ENCODE data around the gene MYMX.

Gene MYMX

DNA sequence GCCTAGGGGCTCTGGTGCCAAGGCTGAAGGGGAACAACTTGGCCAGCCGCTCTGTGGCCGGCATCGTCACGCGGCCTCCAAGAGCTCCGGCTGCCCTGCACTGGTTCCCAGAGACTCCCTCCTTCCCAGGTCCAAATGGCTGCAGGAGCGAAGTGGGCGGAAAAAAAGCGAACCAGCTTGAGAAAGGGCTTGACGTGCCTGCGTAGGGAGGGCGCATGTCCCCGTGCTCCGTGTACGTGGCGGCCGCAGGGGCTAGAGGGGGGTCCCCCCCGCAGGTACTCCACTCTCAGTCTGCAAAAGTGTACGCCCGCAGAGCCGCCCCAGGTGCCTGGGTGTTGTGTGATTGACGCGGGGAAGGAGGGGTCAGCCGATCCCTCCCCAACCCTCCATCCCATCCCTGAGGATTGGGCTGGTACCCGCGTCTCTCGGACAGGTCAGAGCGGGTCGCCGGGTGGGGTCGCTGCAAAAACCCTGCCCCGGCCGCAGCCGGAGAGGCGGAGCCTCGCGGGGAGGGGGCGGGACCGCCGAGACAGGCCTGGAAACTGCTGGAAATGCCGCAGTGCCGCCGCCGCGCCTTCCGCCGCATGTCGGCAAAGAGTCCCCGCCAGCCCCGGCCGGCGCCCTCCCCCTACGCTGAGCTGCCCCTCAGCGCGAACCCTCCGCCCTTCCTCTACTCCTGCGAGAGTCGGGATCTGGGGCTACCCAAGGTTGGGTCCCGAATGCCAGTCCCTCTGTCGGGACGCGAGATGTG lies 29.4 kb downstream of the MYMX start:
- peak; percentile 83 for DNase-seq
- in situ Hi-C loops (cut with MboI; ENCODE audit: low pct_unique_long_range_greater_than_20kb, low sequenced_read_pairs) = no loop called here

DNA sequence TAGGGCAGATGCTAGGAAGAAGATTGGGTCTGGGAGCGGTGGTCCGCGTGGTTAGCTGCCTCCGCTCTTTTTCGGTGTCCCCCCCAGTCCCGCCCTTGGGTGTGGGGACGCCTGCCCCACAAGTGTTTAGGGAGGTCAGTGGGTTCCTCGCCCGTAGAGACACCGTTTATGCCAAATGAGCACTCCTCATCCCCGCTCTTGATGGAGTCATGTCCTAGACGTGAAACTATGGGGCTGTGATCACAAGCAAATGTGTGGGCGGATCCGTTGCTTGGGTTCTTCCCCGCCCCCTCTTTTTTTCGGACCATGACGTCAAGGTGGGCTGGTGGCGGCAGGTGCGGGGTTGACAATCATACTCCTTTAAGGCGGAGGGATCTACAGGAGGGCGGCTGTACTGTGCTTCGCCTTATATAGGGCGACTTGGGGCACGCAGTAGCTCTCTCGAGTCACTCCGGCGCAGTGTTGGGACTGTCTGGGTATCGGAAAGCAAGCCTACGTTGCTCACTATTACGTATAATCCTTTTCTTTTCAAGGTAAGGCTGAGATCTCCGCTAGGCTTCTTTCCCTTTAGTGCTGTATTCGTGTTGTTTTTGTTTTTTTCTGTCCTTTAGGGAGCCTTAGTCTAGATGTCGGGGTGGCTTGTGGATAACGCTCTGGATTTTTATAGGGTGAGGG lies 30.1 kb downstream of the MYMX start, which contains the start of gene HSP90AB1:
HSP90AB1 (plus strand) TSS at position 439 of the 675 bp plus-strand sequence. CDS start 1,529 bp downstream, outside the sequence.
- in situ Hi-C loops (cut with MboI; ENCODE audit: low pct_unique_long_range_greater_than_20kb, low sequenced_read_pairs) = no loop called here
- DNase-seq = peak; percentile 99

DNA sequence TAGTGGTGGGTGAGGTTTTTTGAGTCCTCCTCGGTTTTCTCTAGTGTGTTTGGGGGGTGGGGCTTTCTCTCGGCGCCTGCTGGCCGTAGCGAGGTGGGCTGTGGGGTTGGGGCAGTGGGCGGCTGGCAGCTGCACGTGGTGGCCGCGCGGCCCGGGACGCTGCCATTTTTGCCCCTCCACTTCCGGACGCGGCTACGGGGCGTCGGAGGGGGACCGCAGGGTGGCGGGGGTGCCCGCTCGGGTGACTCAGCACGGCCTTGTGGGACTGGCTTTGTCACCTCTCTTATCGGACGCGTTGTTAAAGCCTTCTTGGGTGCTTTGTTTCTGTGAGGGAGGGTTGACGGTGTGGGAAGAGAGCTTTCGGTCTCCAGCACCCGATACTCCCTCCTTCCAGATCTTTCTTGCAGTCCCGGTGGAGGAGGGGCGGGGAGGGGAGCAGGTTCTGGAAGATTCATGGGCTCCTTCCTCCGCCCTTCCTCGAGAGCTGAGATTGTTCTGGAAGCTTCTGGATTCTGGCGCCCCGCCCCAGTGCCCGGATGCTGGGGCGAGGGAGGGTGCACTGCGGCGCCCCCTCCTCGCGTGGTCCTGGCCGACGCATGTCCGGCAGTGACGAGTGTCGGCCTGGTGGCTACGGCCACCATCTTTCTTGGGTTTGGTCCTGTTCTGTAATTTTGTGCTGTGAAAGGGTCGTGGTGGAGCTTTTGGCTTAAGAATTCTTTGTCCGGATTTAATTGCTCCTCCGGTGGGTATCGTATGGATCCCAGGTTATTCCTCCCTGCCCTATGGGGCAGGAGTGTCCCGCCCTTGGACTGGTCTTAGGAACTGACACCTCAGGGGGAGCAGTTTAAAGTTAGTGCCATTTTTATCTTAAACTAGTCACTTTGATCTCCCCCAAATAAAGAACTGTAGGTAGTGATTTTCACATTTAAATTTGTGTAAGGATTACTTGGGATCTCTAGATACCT lies 30.9 kb downstream of the MYMX start:
- DNase-seq = peak; percentile 54
- in situ Hi-C loops (cut with MboI; ENCODE audit: low pct_unique_long_range_greater_than_20kb, low sequenced_read_pairs) = no loop called here

- DNase-seq = no peak
- in situ Hi-C loops (cut with MboI; ENCODE audit: low pct_unique_long_range_greater_than_20kb, low sequenced_read_pairs) = no loop called here
Observed at GRCh38 chr6:44248579-44248978, 31.9 kb downstream of the MYMX start.

GRCh38 chr6:44249082-44249748 lies 32.5 kb downstream of the MYMX start:
- in situ Hi-C loops (cut with MboI; ENCODE audit: low pct_unique_long_range_greater_than_20kb, low sequenced_read_pairs) = no loop called here
- DNase-seq = no peak

- no peak for DNase-seq
- in situ Hi-C loops (cut with MboI; ENCODE audit: low pct_unique_long_range_greater_than_20kb, low sequenced_read_pairs) = no loop called here
Observed at GRCh38 chr6:44250067-44250717, 33.5 kb downstream of the MYMX start.

GRCh38 chr6:44250718-44251123 lies 34.0 kb downstream of the MYMX start:
- in situ Hi-C loops (cut with MboI; ENCODE audit: low pct_unique_long_range_greater_than_20kb, low sequenced_read_pairs) = no loop called here
- no peak for DNase-seq

- in situ Hi-C loops (cut with MboI; ENCODE audit: low pct_unique_long_range_greater_than_20kb, low sequenced_read_pairs) = no loop called here
- no peak for DNase-seq
Observed at GRCh38 chr6:44251576-44252524, 35.1 kb downstream of the MYMX start.

- peak; percentile 77 for DNase-seq
- in situ Hi-C loops (cut with MboI; ENCODE audit: low pct_unique_long_range_greater_than_20kb, low sequenced_read_pairs) = no loop called here
Observed at GRCh38 chr6:44253307-44254101, 36.8 kb downstream of the MYMX start.

DNA sequence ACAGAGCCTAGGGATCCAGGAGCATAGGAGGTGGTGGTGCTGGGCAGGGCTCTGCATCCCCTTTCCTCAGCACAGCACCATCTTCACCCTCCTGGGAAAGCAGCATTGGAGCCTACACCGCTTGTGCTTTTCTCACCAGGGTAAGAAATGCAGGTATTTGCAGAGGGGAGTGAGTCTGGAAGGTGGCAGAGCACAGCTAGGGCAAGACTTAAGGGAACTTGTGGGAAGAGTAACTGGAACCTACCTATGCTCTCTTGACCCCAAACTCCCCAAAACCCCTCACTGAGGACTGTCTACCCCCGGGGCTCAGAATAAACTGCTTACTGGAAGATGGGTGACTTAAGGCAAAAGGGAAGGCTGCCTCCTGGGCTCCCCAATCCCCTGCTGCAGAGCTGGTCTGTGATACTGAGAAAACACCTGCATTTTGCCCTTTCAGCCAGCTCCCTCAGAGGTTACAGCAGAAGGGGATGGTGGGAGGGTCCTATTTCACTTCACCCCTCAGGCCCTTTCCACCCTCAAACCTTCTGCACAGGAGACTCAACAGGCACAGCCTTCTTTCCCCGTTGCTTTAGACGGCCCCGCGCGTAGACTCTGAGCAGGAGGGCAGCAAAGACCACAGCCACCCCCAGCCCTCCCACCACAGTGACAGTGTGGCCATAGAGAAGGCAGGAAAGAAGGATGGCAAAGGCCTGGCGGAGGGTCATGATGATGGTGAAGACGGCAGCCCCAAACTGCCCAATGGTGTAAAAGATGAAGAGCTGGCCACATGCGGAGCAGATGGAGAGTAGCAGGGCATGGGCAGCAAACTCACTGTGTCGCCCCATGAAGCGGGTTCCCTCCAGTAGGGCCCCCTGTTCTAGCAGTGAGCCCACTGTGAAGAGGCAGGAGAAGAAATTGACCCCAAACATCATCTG lies 37.7 kb downstream of the MYMX start:
- in situ Hi-C loops (cut with MboI; ENCODE audit: low pct_unique_long_range_greater_than_20kb, low sequenced_read_pairs) = no loop called here
- DNase-seq = peak; percentile 28

- in situ Hi-C loops (cut with MboI; ENCODE audit: low pct_unique_long_range_greater_than_20kb, low sequenced_read_pairs) = no loop called here
- peak; percentile 47 for DNase-seq
Observed at GRCh38 chr6:44255105-44255808, 38.5 kb downstream of the MYMX start.

DNA sequence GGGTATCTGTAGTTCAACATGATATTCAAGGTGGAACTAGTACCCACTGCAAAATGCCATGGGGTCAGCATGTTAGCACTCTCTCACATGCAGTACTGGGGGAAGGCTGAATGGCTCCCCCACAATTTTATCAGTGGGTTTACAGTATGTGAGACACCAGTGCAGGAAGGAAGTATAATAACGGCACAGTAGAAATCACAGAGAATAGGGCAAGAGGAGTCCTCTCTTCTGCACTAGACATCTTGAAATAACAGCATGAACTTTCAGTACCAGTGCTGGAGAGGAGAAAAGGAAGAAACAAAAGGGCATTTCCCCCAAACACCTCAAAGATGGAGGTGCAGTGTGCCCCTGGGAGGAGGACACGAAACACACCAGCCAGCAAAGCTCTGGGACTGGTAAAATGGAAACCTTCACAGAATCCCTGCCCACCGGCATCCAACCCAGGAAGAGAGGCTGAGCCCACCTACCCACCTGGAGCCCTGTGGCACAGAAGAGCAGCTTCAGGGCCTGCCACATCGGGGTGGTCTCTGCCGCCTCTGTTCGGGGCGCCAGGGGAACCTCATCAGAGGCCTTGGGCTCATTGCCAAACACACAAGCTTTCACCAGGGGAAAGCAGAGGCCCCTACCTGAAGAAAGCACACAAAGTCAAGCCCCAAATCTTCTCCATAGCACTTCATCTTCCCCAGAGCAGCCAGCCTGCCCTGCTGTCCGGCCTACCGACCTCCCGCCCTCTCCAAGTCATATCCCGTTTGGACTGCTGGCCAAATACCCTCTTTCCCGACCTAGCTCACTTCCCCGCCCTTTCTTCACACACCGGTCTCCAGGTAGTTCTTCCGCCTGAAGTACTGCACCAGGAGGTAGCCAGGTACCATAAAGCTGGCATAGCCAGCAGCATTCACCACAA lies 39.4 kb downstream of the MYMX start:
- in situ Hi-C loops (cut with MboI; ENCODE audit: low pct_unique_long_range_greater_than_20kb, low sequenced_read_pairs) = no loop called here
- peak; percentile 39 for DNase-seq

DNA sequence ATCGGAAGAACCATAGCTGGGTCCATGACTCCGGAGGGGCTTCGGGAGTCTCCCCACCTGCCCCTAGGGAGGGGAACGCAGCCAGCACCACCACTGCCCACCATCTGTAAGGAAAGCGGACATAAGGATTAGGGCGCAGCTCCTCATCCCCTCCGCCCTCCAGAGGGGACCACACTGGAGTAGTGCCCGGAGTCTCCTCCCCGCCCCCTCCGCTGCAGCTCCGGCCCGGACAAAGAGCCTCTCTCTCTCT lies 40.0 kb downstream of the MYMX start:
- in situ Hi-C loops (cut with MboI; ENCODE audit: low pct_unique_long_range_greater_than_20kb, low sequenced_read_pairs) = no loop called here
- peak; percentile 49 for DNase-seq

- peak; percentile 63 for DNase-seq
- in situ Hi-C loops (cut with MboI; ENCODE audit: low pct_unique_long_range_greater_than_20kb, low sequenced_read_pairs) = no loop called here
Observed at GRCh38 chr6:44257025-44257752, 40.5 kb downstream of the MYMX start, which contains the start of gene SLC35B2. Gene SLC35B2, minus strand, starts transcription at chr6:44257528. Its CDS starts 118 bp downstream, at chr6:44257410.
